Endothelial cell of umbilical vein (primary cell): ENCODE results near the gene GRM8. TPM values are rescaled to one million over a fixed set of nuclear protein-coding genes. Genes with fewer than 3 reads are reported as not detected.

Source experiments
- BruUV-seq: library from RNA; stranded (reverse); fragments of 400-500 nt; replicated peaks from 2 replicates; lab custom pipeline; 2021; lab: Mats Ljungman, UMichigan
- CTCF ChIA-PET: fragments of 300-600, 350-600 bp; sonication (Branson Sonifier 250); formaldehyde crosslinking; loops from one replicate; lab custom pipeline; 2021; ENCODE audit warnings: antibody characterized with exemption, inconsistent platforms; lab: Charles Lee
- POLR2A ChIA-PET: fragments of 300-600, 350-600 bp; sonication (Branson Sonifier 250); formaldehyde crosslinking; loops from one replicate; lab custom pipeline; 2021; ENCODE audit warnings: antibody characterized with exemption, inconsistent platforms; lab: Charles Lee
- DNase-seq: peaks from one replicate; pipeline ENCODE4 v3.0.0-alpha.2; 2011; ENCODE audit warnings: low read depth, low spot score
- FAIRE-seq: peaks from 2 replicates; lab custom pipeline; 2011; peaks lifted over from hg19 to GRCh38; lab: Jason Lieb, UNC
- H2AFZ ChIP-seq: 2 replicates; pipeline ENCODE4 v1.6.0; 2012; ENCODE audit warnings: low read depth, low read length, control low read depth, inconsistent platforms
- H3K27ac ChIP-seq: 2 replicates; pipeline ENCODE4 v1.5.1; 2011; ENCODE audit warnings: low read depth, mild to moderate bottlenecking, control low read depth, low read length, moderate library complexity; ENCODE audit not compliant: insufficient read depth
- H3K27me3 ChIP-seq, 2 experiments: 2 replicates each; pipeline versions ENCODE4 v1.6.0 to v1.6.1; 2011; ENCODE audit warnings: low read length in 2 of 2, mixed read lengths in 1 of 2; ENCODE audit not compliant: control insufficient read depth in 2 of 2, insufficient read depth in 2 of 2
- H3K36me3 ChIP-seq, 2 experiments: 2 replicates in 1 of 2; 3 replicates in 1 of 2; pipeline ENCODE4 v1.5.1; 2011; ENCODE audit warnings: low read length in 2 of 2, mild to moderate bottlenecking in 1 of 2, moderate library complexity in 1 of 2; ENCODE audit not compliant: control insufficient read depth in 2 of 2, insufficient read depth in 2 of 2; ENCODE audit errors: extremely low read depth in 1 of 2
- H3K4me1 ChIP-seq: 3 replicates; pipeline ENCODE4 v1.5.1; 2011; ENCODE audit warnings: mild to moderate bottlenecking, low read length; ENCODE audit not compliant: control insufficient read depth, insufficient read depth; ENCODE audit errors: extremely low read depth
- H3K4me2 ChIP-seq: 2 replicates; pipeline ENCODE4 v1.6.1; 2011; ENCODE audit warnings: low read length, control low read depth, mixed read lengths; ENCODE audit not compliant: insufficient read depth
- H3K4me3 ChIP-seq, 3 experiments: fragments of 200-600 bp in 1 of 3; sonication (generic), shearing (Covaris generic) in 1 of 3; replicated peaks in 1 of 3; 2 replicates each; pipeline ENCODE4 v1.5.1; 2011 to 2016; ENCODE audit warnings: control low read depth in 3 of 3, low read length in 3 of 3, mild to moderate bottlenecking in 2 of 3, inconsistent platforms in 1 of 3, low read depth in 1 of 3, moderate library complexity in 1 of 3; ENCODE audit not compliant: insufficient read depth in 1 of 3
- H3K79me2 ChIP-seq: 2 replicates; pipeline ENCODE4 v1.6.0; 2012; ENCODE audit warnings: low read length, inconsistent platforms; ENCODE audit not compliant: control insufficient read depth, insufficient read depth
- H3K9ac ChIP-seq: replicated peaks from 2 replicates; pipeline ENCODE3; 2011; ENCODE audit warnings: low read length, control low read depth; ENCODE audit not compliant: insufficient read depth; ENCODE audit errors: extremely low read depth
- H3K9me1 ChIP-seq: replicated peaks from 3 replicates; pipeline ENCODE4 v1.6.0; 2011; ENCODE audit warnings: mild to moderate bottlenecking, low read length; ENCODE audit not compliant: control insufficient read depth, insufficient read depth; ENCODE audit errors: extremely low read depth
- H3K9me3 ChIP-seq: replicated peaks from 2 replicates; pipeline ENCODE4 v1.5.1; 2012; ENCODE audit warnings: low read length, inconsistent platforms; ENCODE audit not compliant: control insufficient read depth, insufficient read depth
- H4K20me1 ChIP-seq: replicated peaks from 2 replicates; pipeline ENCODE3; 2011; ENCODE audit warnings: mild to moderate bottlenecking, low read length; ENCODE audit not compliant: control insufficient read depth, insufficient read depth; ENCODE audit errors: extremely low read depth
- EZH2 ChIP-seq: IDR thresholded peaks from 2 replicates; pipeline ENCODE4 v1.6.1; 2012; ENCODE audit warnings: borderline replicate concordance, low read depth, mild to moderate bottlenecking, moderate library complexity, low read length, inconsistent platforms; ENCODE audit not compliant: severe bottlenecking
- FOS ChIP-seq: IDR thresholded peaks from 2 replicates; pipeline ENCODE4 v1.6.1; 2011; ENCODE audit warnings: mild to moderate bottlenecking, low read length, moderate library complexity, borderline replicate concordance; ENCODE audit not compliant: insufficient read depth
- GATA2 ChIP-seq: IDR thresholded peaks from 2 replicates; pipeline ENCODE4 v1.7.0; 2011; ENCODE audit warnings: low read depth, mild to moderate bottlenecking, moderate library complexity, mixed read lengths, low read length; ENCODE audit not compliant: insufficient read length, insufficient read depth
- JUN ChIP-seq: IDR thresholded peaks from 2 replicates; pipeline ENCODE4 v1.6.1; 2011; ENCODE audit warnings: borderline replicate concordance, low read depth; ENCODE audit not compliant: insufficient read length, insufficient read depth
- MAX ChIP-seq: IDR thresholded peaks from 2 replicates; pipeline ENCODE4 v1.6.1; 2011; ENCODE audit not compliant: insufficient read depth, insufficient read length
- MYC ChIP-seq: IDR thresholded peaks from one replicate; pipeline ENCODE4 v1.6.1; 2011; ENCODE audit warnings: mild to moderate bottlenecking, low read depth, low read length
- POLR2A ChIP-seq: IDR thresholded peaks from 2 replicates; pipeline ENCODE4 v1.6.1; 2012; ENCODE audit warnings: low read depth, mild to moderate bottlenecking, control low read depth, low read length
- POLR2AphosphoS5 ChIP-seq: IDR thresholded peaks from 2 replicates; pipeline ENCODE4 v1.6.1; 2012; ENCODE audit warnings: low read depth, mild to moderate bottlenecking, control low read depth, low read length, moderate library complexity; ENCODE audit not compliant: insufficient read depth
- dilution Hi-C: fragments of 300-500 bp; cut with MboI; formaldehyde crosslinking; loops from one replicate; pipeline ENCODE4 v1.15.0; 2019; ENCODE audit warnings: low sequenced_read_pairs; ENCODE audit not compliant: extremely low pct_ligation_motif_present
- intact Hi-C: fragments of 100-400 bp; cut with micrococcal nuclease; formaldehyde crosslinking; loops from one replicate; pipeline ENCODE4 v1.10.0; 2022
- polyA plus RNA-seq, 4 experiments: library from polyadenylated mRNA; depleted of rRNA in 3 of 4; stranded (reverse) in 3 of 4; unstranded in 1 of 4; fragments of >200 nt; gene quantifications; 2 replicates each; pipeline versions ENCODE4 v1.2.1 to v1.2.3, GENCODE V29; 2011 to 2012; ENCODE audit warnings: missing spikeins in 1 of 4
- total RNA-seq: library from RNA; stranded (reverse); gene quantifications from 2 replicates; pipeline ENCODE4 v1.2.3, GENCODE V29; 2021
- TF ChIP-seq, protein P1 (sequence below), 2 donors: IDR thresholded peaks; 1 replicate in 1 of 2; 2 replicates in 1 of 2; pipeline ENCODE4 v1.5.1; 2011; ENCODE audit warnings: low read length in 2 of 2, mild to moderate bottlenecking in 2 of 2, moderate library complexity in 2 of 2, control low read depth in 1 of 2, inconsistent platforms in 1 of 2, low read depth in 1 of 2; ENCODE audit not compliant: insufficient read depth in 1 of 2; ENCODE audit errors: extremely low read depth in 1 of 2

The GRM8 gene
- total and polyA plus RNA-seq, 2 donors (not counting 3 experiments of a cell fraction or from before 2014, with no cell fraction given): not detected

DNA sequence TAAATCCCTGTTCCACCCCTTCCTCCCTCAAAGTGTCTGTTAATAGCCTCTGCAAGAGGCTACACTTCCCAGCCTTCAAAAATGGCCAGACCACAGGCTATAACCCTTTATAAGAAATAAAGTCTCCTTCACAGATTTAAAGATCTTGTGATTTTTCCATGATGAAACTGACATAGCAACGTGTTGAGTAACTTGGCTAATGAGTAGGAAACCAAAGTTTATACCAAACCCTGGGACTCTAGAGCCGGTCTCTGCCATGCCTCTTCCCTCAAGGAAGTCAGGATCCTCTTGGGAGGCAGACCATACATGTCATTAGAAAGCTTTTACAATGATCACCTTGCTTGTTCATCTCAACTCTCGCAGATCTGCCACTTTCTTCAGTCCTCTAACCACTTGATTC, 44.4 kb downstream of the GRM8 start:
- intact Hi-C loops: no loop called here
- Histone ChIP-seq H3K27me3 (no peaks in the 10 kb centered on the region), H3K36me3 (no peaks in the 10 kb centered on the region), H3K4me1 (no peaks in the 10 kb centered on the region), H3K4me3 (no peak overlapping the region), H2AFZ (no peak overlapping the region), H3K9me1 (no peaks in the 10 kb centered on the region), H3K79me2 (no peaks in the 10 kb centered on the region), H4K20me1 (no peaks in the 10 kb centered on the region), H3K9me3 (no peaks in the 10 kb centered on the region), H3K9ac (no peak overlapping the region), H3K27ac (no peak overlapping the region), H3K4me2 (no peak overlapping the region)
- ChIA-PET POLR2A (no interaction called here), CTCF (no interaction called here)
- dilution Hi-C loops: no loop called here
- FAIRE-seq (no peak), DNase-seq (no peak)
- BruUV-seq: no TSS peak
- no peak for TF ChIP-seq MYC
- TF ChIP-seq, protein P1, sequence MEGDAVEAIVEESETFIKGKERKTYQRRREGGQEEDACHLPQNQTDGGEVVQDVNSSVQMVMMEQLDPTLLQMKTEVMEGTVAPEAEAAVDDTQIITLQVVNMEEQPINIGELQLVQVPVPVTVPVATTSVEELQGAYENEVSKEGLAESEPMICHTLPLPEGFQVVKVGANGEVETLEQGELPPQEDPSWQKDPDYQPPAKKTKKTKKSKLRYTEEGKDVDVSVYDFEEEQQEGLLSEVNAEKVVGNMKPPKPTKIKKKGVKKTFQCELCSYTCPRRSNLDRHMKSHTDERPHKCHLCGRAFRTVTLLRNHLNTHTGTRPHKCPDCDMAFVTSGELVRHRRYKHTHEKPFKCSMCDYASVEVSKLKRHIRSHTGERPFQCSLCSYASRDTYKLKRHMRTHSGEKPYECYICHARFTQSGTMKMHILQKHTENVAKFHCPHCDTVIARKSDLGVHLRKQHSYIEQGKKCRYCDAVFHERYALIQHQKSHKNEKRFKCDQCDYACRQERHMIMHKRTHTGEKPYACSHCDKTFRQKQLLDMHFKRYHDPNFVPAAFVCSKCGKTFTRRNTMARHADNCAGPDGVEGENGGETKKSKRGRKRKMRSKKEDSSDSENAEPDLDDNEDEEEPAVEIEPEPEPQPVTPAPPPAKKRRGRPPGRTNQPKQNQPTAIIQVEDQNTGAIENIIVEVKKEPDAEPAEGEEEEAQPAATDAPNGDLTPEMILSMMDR (IDR thresholded peaks at IDR 0.05; ENCODE audit: extremely low read depth in 1 of 2, insufficient read depth in 1 of 2, low read depth in 1 of 2, low read length in 2 of 2): no peak
- no peak for TF ChIP-seq POLR2A
- no peak for TF ChIP-seq POLR2AphosphoS5
- no peak for TF ChIP-seq FOS
- no peak for TF ChIP-seq MAX
- TF ChIP-seq JUN: no peak
- TF ChIP-seq GATA2: no peak
- no peak for TF ChIP-seq EZH2
